Vagina (tissue), 2 donors: ENCODE data around the gene GTPBP6.

Experiments used
- POLR2A ChIP-seq, 2 donors: fragments of 450-650 bp; IDR thresholded peaks; one replicate each; pipeline ENCODE4 v1.6.1; 2017; ENCODE audit warnings: antibody characterized with exemption in 2 of 2, mild to moderate bottlenecking in 2 of 2, moderate library complexity in 2 of 2
- POLR2AphosphoS5 ChIP-seq, 2 donors: sonication (generic); formaldehyde crosslinking; IDR thresholded peaks; one replicate each; pipeline ENCODE4 v1.9.0; 2017; ENCODE audit warnings: antibody characterized with exemption in 2 of 2, mild to moderate bottlenecking in 2 of 2, low read depth in 1 of 2; ENCODE audit not compliant: insufficient read depth in 1 of 2
- TF ChIP-seq, protein P1 (sequence below), 3 experiments: fragments of 450-650 bp in 2 of 3; fragments of 200-600 bp in 1 of 3; sonication (generic) in 1 of 3; IDR thresholded peaks; one replicate each; pipeline ENCODE4 v1.5.1; 2017 to 2019; ENCODE audit warnings: antibody characterized with exemption in 3 of 3, mild to moderate bottlenecking in 2 of 3, moderate library complexity in 2 of 3

DNA sequence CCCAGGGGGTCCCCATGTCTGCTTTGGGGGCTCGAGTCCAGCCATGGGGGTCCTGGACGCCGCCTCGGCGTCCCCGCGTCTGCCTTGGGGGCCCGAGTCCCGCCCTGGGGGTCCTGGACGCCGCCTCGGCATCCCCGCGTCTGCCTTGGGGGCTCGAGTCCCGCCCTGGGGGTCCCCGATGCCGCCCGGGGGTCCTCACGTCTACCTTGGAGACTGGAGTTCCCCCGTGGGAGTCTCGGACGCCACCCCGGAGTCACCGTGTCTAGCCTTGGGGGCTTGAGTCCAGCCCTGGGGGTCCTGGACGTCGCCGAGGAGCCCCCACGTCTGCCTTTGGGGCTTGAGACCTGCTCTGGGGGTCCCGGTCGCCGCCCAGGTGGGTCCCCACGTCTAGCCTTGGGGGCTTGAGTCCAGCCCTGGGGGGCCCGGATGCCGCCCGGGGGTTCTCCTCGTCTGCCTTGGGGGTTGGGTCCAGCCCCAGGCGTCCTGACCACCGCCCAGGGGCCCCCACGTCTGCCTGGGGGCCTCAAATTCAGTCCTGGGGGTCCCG lies 1.1 kb upstream of the GTPBP6 start:
- TF ChIP-seq POLR2A (IDR thresholded peaks at IDR 0.05) (no peak), POLR2AphosphoS5 (IDR thresholded peaks at IDR 0.05; ENCODE audit: insufficient read depth in 1 of 2, low read depth in 1 of 2) (no peak)
- TF ChIP-seq, protein P1, sequence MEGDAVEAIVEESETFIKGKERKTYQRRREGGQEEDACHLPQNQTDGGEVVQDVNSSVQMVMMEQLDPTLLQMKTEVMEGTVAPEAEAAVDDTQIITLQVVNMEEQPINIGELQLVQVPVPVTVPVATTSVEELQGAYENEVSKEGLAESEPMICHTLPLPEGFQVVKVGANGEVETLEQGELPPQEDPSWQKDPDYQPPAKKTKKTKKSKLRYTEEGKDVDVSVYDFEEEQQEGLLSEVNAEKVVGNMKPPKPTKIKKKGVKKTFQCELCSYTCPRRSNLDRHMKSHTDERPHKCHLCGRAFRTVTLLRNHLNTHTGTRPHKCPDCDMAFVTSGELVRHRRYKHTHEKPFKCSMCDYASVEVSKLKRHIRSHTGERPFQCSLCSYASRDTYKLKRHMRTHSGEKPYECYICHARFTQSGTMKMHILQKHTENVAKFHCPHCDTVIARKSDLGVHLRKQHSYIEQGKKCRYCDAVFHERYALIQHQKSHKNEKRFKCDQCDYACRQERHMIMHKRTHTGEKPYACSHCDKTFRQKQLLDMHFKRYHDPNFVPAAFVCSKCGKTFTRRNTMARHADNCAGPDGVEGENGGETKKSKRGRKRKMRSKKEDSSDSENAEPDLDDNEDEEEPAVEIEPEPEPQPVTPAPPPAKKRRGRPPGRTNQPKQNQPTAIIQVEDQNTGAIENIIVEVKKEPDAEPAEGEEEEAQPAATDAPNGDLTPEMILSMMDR (IDR thresholded peaks at IDR 0.05), result no peak
